Right atrium auricular region (tissue), 2 donors: ENCODE results near the gene LIG4. TPM values are rescaled to one million over a fixed set of nuclear protein-coding genes. Genes with fewer than 3 reads are reported as not detected.

Experiments used
- DNase-seq: peaks from one replicate; pipeline ENCODE4 v3.0.0-alpha.2; 2019; ENCODE audit warnings: low spot score
- H3K27ac ChIP-seq, 2 donors: fragments of 200-600 bp; sonication (generic); 1 replicate in 1 of 2; 2 replicates in 1 of 2; pipeline ENCODE4 v1.5.1; 2016 to 2019
- H3K27me3 ChIP-seq, 2 donors: fragments of 200-600 bp; sonication (generic); one replicate each; pipeline versions ENCODE4 v1.5.1 to v1.6.0; 2017 to 2019
- H3K36me3 ChIP-seq: fragments of 200-600 bp; sonication (generic); one replicate; pipeline ENCODE4 v1.5.1; 2016
- H3K4me1 ChIP-seq, 2 donors: fragments of 200-600 bp; sonication (generic); one replicate each; pipeline versions ENCODE4 v1.5.1 to v1.6.0; 2017 to 2019
- H3K4me3 ChIP-seq, 2 donors: fragments of 200-600 bp; sonication (generic); 1 replicate in 1 of 2; 2 replicates in 1 of 2; pipeline ENCODE4 v1.5.1; 2017 to 2019; ENCODE audit warnings: mild to moderate bottlenecking in 1 of 2, moderate library complexity in 1 of 2
- H3K9me3 ChIP-seq, 2 donors: fragments of 200-600 bp; sonication (generic); one replicate each; pipeline ENCODE4 v1.5.1; 2019
- CTCF ChIP-seq, 2 donors: fragments of 200-600 bp; sonication (generic); IDR thresholded peaks; one replicate each; pipeline ENCODE4 v1.5.1; 2019; ENCODE audit warnings: antibody characterized with exemption in 2 of 2
- total RNA-seq, 2 donors: library from RNA; depleted of rRNA; stranded (reverse); fragments of >200 nt; gene quantifications; one replicate each; pipeline ENCODE4 v1.1.0, GENCODE V29; 2016

The LIG4 gene
- total RNA-seq, 2 donors from 2014 or later = 9.2 to 11.3 TPM

GRCh38 chr13:108190897-108191296 lies 24.4 kb downstream of the LIG4 start:
- H3K4me1 ChIP-seq = no peaks in the 10 kb centered on the region
- H3K36me3 ChIP-seq = no peaks in the 10 kb centered on the region
- no peak for TF ChIP-seq CTCF (IDR thresholded peaks at IDR 0.05)
- H3K9me3 ChIP-seq = no peaks in the 10 kb centered on the region
- H3K4me3 ChIP-seq = no peak overlapping the region
- DNase-seq = no peak
- H3K27me3 ChIP-seq = no peaks in the 10 kb centered on the region
- no peak overlapping the region for H3K27ac ChIP-seq

GRCh38 chr13:108188260-108188659 lies 27.1 kb downstream of the LIG4 start:
- no peak for TF ChIP-seq CTCF (IDR thresholded peaks at IDR 0.05)
- Histone ChIP-seq H3K27ac (no peak overlapping the region), H3K4me3 (no peak overlapping the region), H3K36me3 (no peaks in the 10 kb centered on the region), H3K4me1 (no peaks in the 10 kb centered on the region), H3K27me3 (no peaks in the 10 kb centered on the region), H3K9me3 (no peaks in the 10 kb centered on the region)
- DNase-seq = no peak

- no peak overlapping the region for H3K4me3 ChIP-seq
- no peak overlapping the region for H3K27ac ChIP-seq
- H3K4me1 ChIP-seq = no peaks in the 10 kb centered on the region
- no peaks in the 10 kb centered on the region for H3K27me3 ChIP-seq
- no peaks in the 10 kb centered on the region for H3K36me3 ChIP-seq
- DNase-seq = no peak
- no peaks in the 10 kb centered on the region for H3K9me3 ChIP-seq
- no peak for TF ChIP-seq CTCF (IDR thresholded peaks at IDR 0.05)
Measured at GRCh38 chr13:108185223-108185622, 30.1 kb downstream of the LIG4 start.

- Histone ChIP-seq H3K4me1 (no peaks in the 10 kb centered on the region), H3K4me3 (no peak overlapping the region), H3K9me3 (no peaks in the 10 kb centered on the region), H3K27ac (no peak overlapping the region), H3K27me3 (no peaks in the 10 kb centered on the region), H3K36me3 (no peaks in the 10 kb centered on the region)
- no peak for TF ChIP-seq CTCF (IDR thresholded peaks at IDR 0.05)
- no peak for DNase-seq
Measured at GRCh38 chr13:108182652-108183051, 32.7 kb downstream of the LIG4 start.

- Histone ChIP-seq H3K36me3 (no peaks in the 10 kb centered on the region), H3K4me1 (no peaks in the 10 kb centered on the region), H3K9me3 (peaks cover 0 to 8% of the 10 kb centered on the region in 2 donors), H3K4me3 (no peak overlapping the region), H3K27me3 (no peaks in the 10 kb centered on the region), H3K27ac (no peak overlapping the region)
- DNase-seq = no peak
- no peak for TF ChIP-seq CTCF (IDR thresholded peaks at IDR 0.05)
Measured at GRCh38 chr13:108178078-108178477, 37.3 kb downstream of the LIG4 start.

- Histone ChIP-seq H3K4me3 (no peak overlapping the region), H3K27ac (no peak overlapping the region), H3K27me3 (no peaks in the 10 kb centered on the region), H3K36me3 (no peaks in the 10 kb centered on the region), H3K9me3 (peaks cover 0 to 8% of the 10 kb centered on the region in 2 donors), H3K4me1 (no peaks in the 10 kb centered on the region)
- no peak for DNase-seq
- peak in 1 of 2 donors; percentile 28 for TF ChIP-seq CTCF (IDR thresholded peaks at IDR 0.05)
Measured at GRCh38 chr13:108176685-108177274, 38.6 kb downstream of the LIG4 start.
